SHP77 (cell line): ENCODE results near the gene KCTD2.

ENCODE experiments used
- DNase-seq, 2 experiments: peaks; one replicate each; lab custom pipeline; 2025; lab: John Stamatoyannopoulos, UW

KCTD2 gene

GRCh38 chr17:75099881-75100595 lies 53.0 kb downstream of the KCTD2 start:
- no peak for DNase-seq

GRCh38 chr17:75102385-75102821 lies 55.4 kb downstream of the KCTD2 start:
- DNase-seq = no peak

GRCh38 chr17:75103601-75104554 lies 56.9 kb downstream of the KCTD2 start:
- DNase-seq = no peak

- DNase-seq = peak; percentile 79 to 87
Measured at GRCh38 chr17:75105126-75106080, 58.4 kb downstream of the KCTD2 start.

- no peak for DNase-seq
Measured at GRCh38 chr17:75108193-75108592, 61.2 kb downstream of the KCTD2 start.

- DNase-seq = no peak
Measured at GRCh38 chr17:75109046-75109406, 62.0 kb downstream of the KCTD2 start.

GRCh38 chr17:75109407-75110233 lies 62.6 kb downstream of the KCTD2 start, which contains the start of gene ARMC7:
Gene ARMC7, plus strand, starts transcription at chr17:75109969. Its CDS starts 320 bp downstream, at chr17:75110289.
- peak; percentile 88 to 94 for DNase-seq

GRCh38 chr17:75110234-75110937 lies 63.4 kb downstream of the KCTD2 start:
- DNase-seq = no peak

GRCh38 chr17:75111777-75112335 lies 64.8 kb downstream of the KCTD2 start:
- DNase-seq = no peak

- DNase-seq = peak; percentile 89 to 94
Measured at GRCh38 chr17:75113798-75114551, 67.0 kb downstream of the KCTD2 start.

GRCh38 chr17:75114552-75115314 lies 67.7 kb downstream of the KCTD2 start:
- no peak for DNase-seq
